K562 (cell line): ENCODE data around the gene DNAH8. TPM values are rescaled to one million over a fixed set of nuclear protein-coding genes. Genes with fewer than 3 reads are reported as not detected.

Source experiments
- CEBPB ChIP-seq: fragments of 450-650 bp; IDR thresholded peaks from 2 replicates; pipeline ENCODE4 v1.6.1; 2016; ENCODE audit warnings: missing genetic modification characterization, missing compliant biosample characterization
- CHCHD3 ChIP-seq: fragments of 250-450 bp; sonication (Bioruptor Pico); IDR thresholded peaks from 2 replicates; pipeline ENCODE4 v2.1.2; 2022; ENCODE audit warnings: mild to moderate bottlenecking
- CHD2 ChIP-seq: IDR thresholded peaks from 2 replicates; pipeline ENCODE4 v1.6.1; 2011; ENCODE audit warnings: low read depth, low read length
- CREB5 ChIP-seq: fragments of 250-450 bp; sonication (Bioruptor Pico); IDR thresholded peaks from 2 replicates; pipeline ENCODE4 v1.5.0; 2020; ENCODE audit warnings: mild to moderate bottlenecking
- CTBP1 ChIP-seq: fragments of 450-650 bp; IDR thresholded peaks from 2 replicates; pipeline ENCODE4 v1.6.1; 2016; ENCODE audit warnings: borderline replicate concordance
- ETS1 ChIP-seq: conservative IDR thresholded peaks from 2 replicates; pipeline ENCODE4 v1.6.1; 2011; ENCODE audit warnings: low read depth, mild to moderate bottlenecking, low read length; ENCODE audit not compliant: control insufficient read depth
- FOXJ2 ChIP-seq: fragments of 200-800 bp; sonication (Bioruptor generic); IDR thresholded peaks from 2 replicates; pipeline ENCODE4 v1.6.1; 2016; ENCODE audit warnings: missing genetic modification characterization, missing compliant biosample characterization
- GTF2F1 ChIP-seq: IDR thresholded peaks from 2 replicates; pipeline ENCODE4 v1.6.1; 2011; ENCODE audit warnings: low read depth, low read length, improper control_type of control experiment
- HDGF ChIP-seq: fragments of 450-650 bp; IDR thresholded peaks from 2 replicates; pipeline ENCODE4 v1.6.1; 2016
- HIVEP1 ChIP-seq: fragments of 250-450 bp; sonication (Bioruptor Pico); IDR thresholded peaks from 2 replicates; pipeline ENCODE4 v1.4.0; 2020; ENCODE audit warnings: mild to moderate bottlenecking
- IFI16 ChIP-seq: fragments of 250-450 bp; sonication (Bioruptor Pico); IDR thresholded peaks from 2 replicates; pipeline ENCODE4 v2.1.2; 2022; ENCODE audit warnings: mild to moderate bottlenecking, inconsistent platforms
- IRF9 ChIP-seq: fragments of 450-650 bp; IDR thresholded peaks from 2 replicates; pipeline ENCODE4 v1.6.1; 2016; ENCODE audit warnings: missing biosample characterization, missing genetic modification characterization
- L3MBTL2 ChIP-seq: fragments of 450-650 bp; IDR thresholded peaks from 2 replicates; pipeline ENCODE4 v1.6.1; 2016; ENCODE audit warnings: mild to moderate bottlenecking, moderate library complexity
- PBX2 ChIP-seq, 2 experiments: IDR thresholded peaks in 1 of 2; conservative IDR thresholded peaks in 1 of 2; 2 replicates each; pipeline ENCODE4 v1.6.1; 2016; ENCODE audit warnings: low read depth in 2 of 2, mild to moderate bottlenecking in 1 of 2, missing compliant biosample characterization in 1 of 2, missing genetic modification characterization in 1 of 2, moderate library complexity in 1 of 2
- RBFOX2 ChIP-seq: fragments of 200-400 bp; formaldehyde crosslinking; IDR thresholded peaks from 2 replicates; pipeline ENCODE4 v1.6.1; 2017; ENCODE audit warnings: low read depth, mild to moderate bottlenecking, low read length, moderate library complexity
- SP2 ChIP-seq: IDR thresholded peaks from 2 replicates; pipeline ENCODE4 v1.6.1; 2011; ENCODE audit warnings: mild to moderate bottlenecking, low read depth, low read length, moderate library complexity; ENCODE audit not compliant: poor library complexity, severe bottlenecking; ENCODE audit errors: extremely low read depth
- THAP7 ChIP-seq: fragments of 250-450 bp; sonication (Bioruptor Pico); IDR thresholded peaks from 2 replicates; pipeline ENCODE4 v1.5.0; 2021
- U2AF1 ChIP-seq: fragments of 200-400 bp; formaldehyde crosslinking; optimal IDR thresholded peaks from 2 replicates; pipeline ENCODE3; 2017; ENCODE audit warnings: mild to moderate bottlenecking, low read depth, low read length, moderate library complexity
- ZNF707 ChIP-seq: fragments of 250-450 bp; sonication (Bioruptor Pico); conservative IDR thresholded peaks from 2 replicates; pipeline ENCODE4 v1.8.0; 2022; ENCODE audit warnings: inconsistent platforms, mild to moderate bottlenecking, moderate library complexity
- polyA plus RNA-seq, 8 experiments: library from polyadenylated mRNA; depleted of rRNA in 4 of 8; stranded (reverse) in 5 of 8; unstranded in 3 of 8; fragments of >200 nt; fragmentation: Nextera tagmentation in 2 of 8; fragmentation: Illumina TruSeq in 1 of 8; extraction: Ambion mirVana in 2 of 8; extraction: Trizol in 1 of 8; gene quantifications; 2 replicates each; pipeline versions ENCODE4 v1.2.1 to v1.2.3, GENCODE V29; 2011 to 2014; ENCODE audit warnings: inconsistent platforms in 1 of 8, missing spikeins in 1 of 8
- total RNA-seq, 7 experiments: library from RNA; depleted of rRNA in 6 of 7; stranded (reverse); fragments of >200 nt in 6 of 7; fragmentation: Illumina TruSeq in 2 of 7; extraction: Trizol in 2 of 7; gene quantifications; 2 replicates each; pipeline versions ENCODE4 v1.2.1 to v1.2.3, GENCODE V29; 2011 to 2021; ENCODE audit warnings: low replicate concordance in 1 of 7

DNAH8 gene
- total and polyA plus RNA-seq, 9 of the 15 experiments (the other 6 are each of a cell fraction or from before 2014, with no cell fraction given): 1.2 to 4.2 (median 2.9) TPM

GRCh38 chr6:38702558-38703397 is 12.3 kb upstream of the DNAH8 start, which contains the start of gene GLO1 (continued):
- TF ChIP-seq CEBPB (tag): no peak
- TF ChIP-seq THAP7 (CRISPR knock-in tag): 0 out of 2 replicates have a peak, but pooled peaks have one; percentile 51
- TF ChIP-seq GTF2F1: peak; percentile 90
- no peak for TF ChIP-seq FOXJ2 (tag)
- peak; percentile 68; the same call in 1 of the 2 replicates for TF ChIP-seq CTBP1
- TF ChIP-seq HIVEP1 (CRISPR knock-in tag): no peak
- no peak for TF ChIP-seq IFI16 (CRISPR knock-in tag)
- TF ChIP-seq PBX2 (CRISPR knock-in tag; IDR thresholded peaks at IDR 0.05; ENCODE audit: low read depth): no peak
- TF ChIP-seq PBX2 (tag; conservative IDR thresholded peaks at IDR 0.05; ENCODE audit: low read depth): no peak
- TF ChIP-seq CHCHD3 (CRISPR knock-in tag): no peak
- peak; percentile 72 for TF ChIP-seq CHD2
- TF ChIP-seq ETS1: peak; percentile 82
- no peak for TF ChIP-seq U2AF1
- TF ChIP-seq RBFOX2: peak; percentile 100
- TF ChIP-seq ZNF707 (CRISPR knock-in tag): no peak
- TF ChIP-seq SP2: peak; percentile 69
- TF ChIP-seq CREB5: no peak
- 0 out of 2 replicates have a peak, but pooled peaks have one; percentile 19 for TF ChIP-seq IRF9 (tag)
- peak; percentile 99 for TF ChIP-seq L3MBTL2
- no peak for TF ChIP-seq HDGF
